ENCODE measurements around the gene ZBTB5. TPM values are rescaled to one million over a fixed set of nuclear protein-coding genes. Genes with fewer than 3 reads are reported as not detected.
A peak's percentile ranks its signal among the peaks of the same experiment; 100 is the strongest.

The ZBTB5 gene
- total and polyA plus RNA-seq, 9 of the 15 experiments (the other 6 are each of a cell fraction or from before 2014, with no cell fraction given), result 2.3 to 43.2 (median 15.5) TPM

- Histone ChIP-seq H3K9me1 (ENCODE audit: control insufficient read depth, insufficient read depth, low read length) (no peaks in the 10 kb centered on the region), H4K20me1 (replicated peaks; ENCODE audit: control insufficient read depth, insufficient read depth, low read length) (no peaks in the 10 kb centered on the region; the same call in 1 of the 2 replicates), H3K9me3 (replicated peaks; ENCODE audit: control insufficient read depth, insufficient read depth, low read depth, low read length) (no peaks in the 10 kb centered on the region), H2AFZ (ENCODE audit: low read depth, low read length) (no peak overlapping the region), H3K27ac (ENCODE audit: extremely low read depth, low read depth, low read length) (no peak overlapping the region; the same call in 2 of the 3 replicates), H3K9ac (ENCODE audit: insufficient read depth in 1 of 2, low read depth in 2 of 2, low read length in 2 of 2) (peak overlapping the region; percentile 88 to 97), H3K4me2 (ENCODE audit: insufficient read depth, low read length) (peak overlapping the region; percentile 91), H3K4me1 (replicated peaks in 1 of 2; ENCODE audit: control insufficient read depth in 2 of 2, insufficient read depth in 2 of 2, low read length in 2 of 2) (peaks cover 15 to 33% of the 10 kb centered on the region in 2 experiments), H3K79me2 (ENCODE audit: control insufficient read depth, insufficient read depth, low read length) (peaks cover 39% of the 10 kb centered on the region), H3K36me3 (ENCODE audit: control insufficient read depth, insufficient read depth, low read length) (peaks cover 58% of the 10 kb centered on the region), H3K27me3 (ENCODE audit: control insufficient read depth in 2 of 2, insufficient read depth in 2 of 2, low read length in 2 of 2) (no peaks in the 10 kb centered on the region), H3K4me3 (peak overlapping the region; percentile 90; the same call in 1 of the 2 replicates)
- POLR2A ChIA-PET, result interaction anchor here (0.6 to 2.2 kb wide), 7 partner anchors 12 to 429 kb away, joined by 3 to 9 read pairs (median 3); no protein-coding TSS in a partner anchor
- WGBS (ENCODE audit: insufficient coverage, low coverage, missing lambda C conversion rate), result 53% methylated on average over 8 of the region's 8 CpGs
- FAIRE-seq (no peak), ATAC-seq (no peak), DNase-seq (ENCODE audit: extremely low read depth in 1 of 4, low spot score in 3 of 4) (no peak)
- intact Hi-C loops (cut with micrococcal nuclease) (no loop called here), in situ Hi-C loops (cut with MboI) (no loop called here)
- TF ChIP-seq MAX (CRISPR knock-in tag; IDR thresholded peaks at IDR 0.05), result 0 out of 2 replicates have a peak, but pooled peaks have one; percentile 20
- peak; percentile 14; the same call in 1 of the 2 replicates for TF ChIP-seq C11orf30 (IDR thresholded peaks at IDR 0.05; ENCODE audit: low read depth)
- TF ChIP-seq SMAD3 (CRISPR knock-in tag; conservative IDR thresholded peaks at IDR 0.05), result no peak
- BruUV-seq (replicated peaks), result no TSS peak
- CTCF ChIA-PET (ENCODE audit: low intra/inter-chr PET ratio), result no interaction called here
Measured at GRCh38 chr9:37424204-37424685, 41.0 kb downstream of the ZBTB5 start.

- no peak for FAIRE-seq
- Histone ChIP-seq H3K79me2 (ENCODE audit: control insufficient read depth, insufficient read depth, low read length) (peaks cover 39% of the 10 kb centered on the region), H3K27ac (ENCODE audit: extremely low read depth, low read depth, low read length) (peak overlapping the region; percentile 94; the same call in 2 of the 3 replicates), H3K9ac (ENCODE audit: insufficient read depth in 1 of 2, low read depth in 2 of 2, low read length in 2 of 2) (peak overlapping the region; percentile 88 to 97), H3K4me3 (peak overlapping the region; percentile 90), H3K36me3 (ENCODE audit: control insufficient read depth, insufficient read depth, low read length) (peaks cover 50% of the 10 kb centered on the region), H4K20me1 (replicated peaks; ENCODE audit: control insufficient read depth, insufficient read depth, low read length) (no peaks in the 10 kb centered on the region; the same call in 1 of the 2 replicates), H3K9me1 (ENCODE audit: control insufficient read depth, insufficient read depth, low read length) (no peaks in the 10 kb centered on the region), H3K9me3 (replicated peaks; ENCODE audit: control insufficient read depth, insufficient read depth, low read depth, low read length) (no peaks in the 10 kb centered on the region), H3K4me2 (ENCODE audit: insufficient read depth, low read length) (peak overlapping the region; percentile 91), H3K4me1 (replicated peaks in 1 of 2; ENCODE audit: control insufficient read depth in 2 of 2, insufficient read depth in 2 of 2, low read length in 2 of 2) (peaks cover 15 to 33% of the 10 kb centered on the region in 2 experiments), H2AFZ (ENCODE audit: low read depth, low read length) (no peak overlapping the region), H3K27me3 (ENCODE audit: control insufficient read depth in 2 of 2, insufficient read depth in 2 of 2, low read length in 2 of 2) (no peaks in the 10 kb centered on the region)
- ChIA-PET POLR2A (interaction anchor here (0.6 to 1.5 kb wide), 5 partner anchors 11 to 59 kb away, joined by 3 to 5 read pairs (median 4); no protein-coding TSS in a partner anchor), CTCF (ENCODE audit: low intra/inter-chr PET ratio) (no interaction called here)
- WGBS (ENCODE audit: insufficient coverage, low coverage, missing lambda C conversion rate), result 9% methylated on average over 2 of the region's 2 CpGs
- DNase-seq (ENCODE audit: extremely low read depth in 1 of 4, low spot score in 3 of 4), result no peak
- BruUV-seq (replicated peaks), result no TSS peak
- ATAC-seq, result no peak
- intact Hi-C loops (cut with micrococcal nuclease), result no loop called here
- TF ChIP-seq SIN3B (IDR thresholded peaks at IDR 0.05; ENCODE audit: low read depth), result no peak
- no peak for TF ChIP-seq L3MBTL2 (IDR thresholded peaks at IDR 0.05)
- TF ChIP-seq ZNF121 (CRISPR knock-in tag; conservative IDR thresholded peaks at IDR 0.05), result peak; percentile 89
- no peak for TF ChIP-seq MTA2 (IDR thresholded peaks at IDR 0.05; ENCODE audit: low read depth)
- in situ Hi-C loops (cut with MboI), result no loop called here
Measured at GRCh38 chr9:37423508-37423907, 41.7 kb downstream of the ZBTB5 start.

Measured in K562 (cell line).